GM19043 (cell line): Measurements from ENCODE around the gene EIF2D.
"Not testable (repeated sequence)": the region's sequence is repeated elsewhere in the genome, so short reads cannot be mapped to it uniquely, and the experiment has no call there.

ENCODE experiments used
- ATAC-seq: cut with Tn5 transposase; IDR thresholded peaks from one replicate; pipeline ENCODE4 v1.9.1; 2021; ENCODE audit warnings: low read depth; ENCODE audit not compliant: unreplicated experiment

Gene EIF2D

GRCh38 chr1:206636671-206637070 lies 24.4 kb upstream of the EIF2D start:
- no peak for ATAC-seq

GRCh38 chr1:206635978-206636345 lies 23.7 kb upstream of the EIF2D start:
- ATAC-seq, result no peak

GRCh38 chr1:206635080-206635977 lies 23.1 kb upstream of the EIF2D start, which contains the start of gene DYRK3:
TSS of gene DYRK3 (plus strand) at chr1:206635536. CDS start at chr1:206635704, 168 bp downstream.
- ATAC-seq, result peak; percentile 88

GRCh38 chr1:206634365-206635079 lies 22.3 kb upstream of the EIF2D start:
- ATAC-seq, result no peak

GRCh38 chr1:206633708-206634121 lies 21.4 kb upstream of the EIF2D start:
- ATAC-seq, result no peak

- no peak for ATAC-seq
These were observed 18.8 kb upstream of the EIF2D start for GRCh38 chr1:206631085-206631509.

- no peak for ATAC-seq
These were observed 16.7 kb upstream of the EIF2D start for GRCh38 chr1:206628916-206629315.

- ATAC-seq, result not testable (repeated sequence)
These were observed 14.1 kb upstream of the EIF2D start for GRCh38 chr1:206626396-206626795.

- ATAC-seq, result no peak
These were observed 2.9 kb downstream of the EIF2D start for GRCh38 chr1:206609229-206609991.

- ATAC-seq, result no peak
These were observed 4.1 kb downstream of the EIF2D start for GRCh38 chr1:206608108-206608698.

- ATAC-seq, result no peak
These were observed 5.4 kb downstream of the EIF2D start for GRCh38 chr1:206606867-206607266.

GRCh38 chr1:206604861-206605260 lies 7.4 kb downstream of the EIF2D start:
- no peak for ATAC-seq

- no peak for ATAC-seq
These were observed 11.7 kb downstream of the EIF2D start for GRCh38 chr1:206600527-206600926.

GRCh38 chr1:206596319-206596666 lies 16.0 kb downstream of the EIF2D start:
- ATAC-seq, result no peak

- no peak for ATAC-seq
These were observed 16.5 kb downstream of the EIF2D start for GRCh38 chr1:206595581-206596318.

- ATAC-seq, result no peak
These were observed 18.8 kb downstream of the EIF2D start for GRCh38 chr1:206593351-206593925.

GRCh38 chr1:206591696-206592095 lies 20.6 kb downstream of the EIF2D start:
- no peak for ATAC-seq

GRCh38 chr1:206591226-206591625 lies 21.0 kb downstream of the EIF2D start:
- ATAC-seq, result no peak

GRCh38 chr1:206590025-206590758 lies 22.1 kb downstream of the EIF2D start:
- ATAC-seq, result no peak
